ENCODE results near the gene SECISBP2L.

SECISBP2L gene

DNA sequence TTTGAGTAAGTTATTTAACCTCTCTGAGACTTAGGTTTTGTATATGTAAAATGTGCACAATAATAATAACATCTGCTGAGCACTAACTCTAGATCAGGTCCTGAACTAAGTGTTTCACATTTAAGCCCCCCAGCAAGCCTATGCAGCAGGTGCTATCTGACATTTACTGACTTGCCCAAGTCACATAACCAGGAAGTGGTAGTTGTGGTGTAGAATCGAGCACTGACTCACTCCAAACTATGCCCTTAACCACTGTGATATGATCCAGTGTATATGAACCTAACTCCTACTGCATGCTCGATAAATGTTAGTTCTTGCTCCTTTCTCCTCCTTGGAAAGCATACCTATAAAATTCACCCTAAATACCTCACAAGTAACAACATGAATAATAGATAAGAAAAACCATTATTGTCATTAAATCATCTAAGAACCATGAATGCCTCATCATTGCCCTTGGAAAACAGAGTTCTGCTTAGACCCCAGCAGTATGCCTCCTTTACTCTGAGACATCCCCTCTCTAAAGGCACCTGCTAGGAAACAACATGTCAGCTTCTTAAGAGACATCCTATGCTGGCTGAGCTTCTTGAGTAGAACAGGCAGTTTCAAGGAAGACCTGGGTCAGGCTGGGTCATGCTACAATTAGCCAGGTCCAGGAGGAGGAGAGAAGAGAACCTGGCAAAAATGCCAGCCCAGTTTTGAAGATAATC, 79.5 kb downstream of the SECISBP2L start:
- FAIRE-seq (peak; percentile 63), DNase-seq (ENCODE audit: insufficient read length, low spot score) (no peak)

- DNase-seq (ENCODE audit: insufficient read length, low spot score), result no peak
These were observed 80.3 kb downstream of the SECISBP2L start for GRCh38 chr15:48965972-48966371.

DNA sequence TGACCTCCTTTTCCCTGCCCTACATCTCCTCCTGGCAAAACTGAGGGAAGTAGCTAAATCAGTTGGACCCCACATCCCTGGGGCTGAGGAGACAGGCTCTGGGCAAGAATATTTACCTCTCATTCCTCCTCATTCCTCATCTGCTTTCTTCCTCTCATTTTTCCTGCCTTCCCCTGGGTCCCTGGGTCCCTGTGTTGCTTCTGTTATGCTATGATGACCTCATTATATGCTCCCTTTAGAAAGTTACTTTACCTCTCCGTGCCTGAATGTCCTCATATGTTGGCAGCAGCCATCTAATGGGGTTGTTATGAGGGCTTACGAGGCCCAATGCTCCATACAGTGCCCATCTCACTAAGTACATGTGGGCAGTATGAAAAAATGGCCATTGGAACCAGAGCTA, 81.3 kb downstream of the SECISBP2L start:
- DNase-seq (ENCODE audit: insufficient read length, low spot score), result no peak
- no peak for FAIRE-seq

More at GRCh38 chr15:48965972-48966371, 80.3 kb downstream of the SECISBP2L start:
- peak; percentile 73 for FAIRE-seq

- DNase-seq (ENCODE audit: insufficient read length, low spot score), result no peak
- peak; percentile 70 for FAIRE-seq
These were observed 82.6 kb downstream of the SECISBP2L start, which contains the start of gene SHC4 for GRCh38 chr15:48963524-48964113. Gene SHC4, minus strand, starts transcription at chr15:48963919. Its CDS starts 904 bp downstream, at chr15:48963015.

DNA sequence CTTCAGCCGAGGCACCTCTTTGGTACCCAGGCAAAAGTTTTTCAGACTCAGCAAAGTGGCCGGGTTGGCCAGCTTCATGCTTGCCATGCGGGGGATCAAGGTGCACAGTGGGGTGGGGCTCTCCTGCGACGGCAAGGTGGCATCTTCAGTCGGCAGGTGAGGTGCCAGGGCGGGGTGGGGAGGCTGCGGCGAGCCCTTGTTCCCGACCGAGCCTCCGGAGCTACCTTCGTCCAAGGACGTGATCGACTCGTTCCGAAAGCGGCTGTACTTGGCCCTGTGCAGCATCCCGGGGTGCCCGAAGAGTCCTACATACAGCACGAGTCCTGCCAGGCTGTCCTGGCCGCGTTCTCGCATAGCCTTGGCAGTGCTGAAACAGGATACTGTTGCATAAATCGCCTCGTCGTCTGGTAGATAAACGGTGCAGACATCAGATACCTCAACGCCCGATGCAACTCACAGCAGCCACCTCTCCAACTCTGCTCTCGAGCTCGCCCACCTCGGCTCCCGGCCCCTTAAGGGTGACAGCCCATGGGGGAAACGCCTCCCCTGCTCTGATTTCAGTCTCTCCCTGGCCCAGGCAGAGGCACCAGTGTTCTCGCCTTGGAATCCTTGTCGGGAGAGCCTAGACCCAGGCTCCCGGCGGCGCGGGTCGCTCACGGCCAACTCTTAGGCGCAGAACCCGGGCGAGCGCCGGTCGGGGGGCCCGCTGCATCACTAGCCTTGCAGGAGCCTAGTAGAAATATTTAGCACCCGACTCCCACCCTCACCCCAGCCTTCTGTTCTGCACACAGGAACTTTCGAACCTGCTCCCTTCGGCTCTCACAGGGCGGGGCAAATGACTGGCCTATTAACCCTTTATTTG, 83.4 kb downstream of the SECISBP2L start:
- DNase-seq (ENCODE audit: insufficient read length, low spot score) (no peak), FAIRE-seq (no peak)

- DNase-seq (ENCODE audit: insufficient read length, low spot score) (no peak), FAIRE-seq (no peak)
These were observed 90.3 kb downstream of the SECISBP2L start for GRCh38 chr15:48955967-48956366.

GRCh38 chr15:48955370-48955769, 90.9 kb downstream of the SECISBP2L start:
- FAIRE-seq (no peak), DNase-seq (ENCODE audit: insufficient read length, low spot score) (no peak)

DNA sequence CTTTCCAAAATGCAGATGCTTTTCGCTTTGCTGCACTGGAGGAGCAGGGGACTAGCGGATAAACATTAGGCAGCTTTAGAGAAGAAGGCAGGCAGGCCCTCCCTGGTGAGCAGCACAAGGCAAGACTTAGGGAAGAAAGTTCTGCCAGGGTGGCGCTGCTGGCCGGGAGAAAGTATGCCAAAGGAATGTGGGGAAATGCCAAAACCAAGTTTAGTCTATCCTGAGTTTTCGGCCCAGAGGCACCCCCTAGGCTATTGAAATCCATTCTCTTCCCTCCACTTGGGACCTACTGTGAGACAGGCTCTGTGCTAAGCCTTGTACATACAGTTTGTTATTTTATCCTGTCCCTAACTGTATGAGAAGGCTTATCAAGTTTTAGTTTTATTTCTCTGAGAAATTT, 91.7 kb downstream of the SECISBP2L start:
- FAIRE-seq (no peak), DNase-seq (ENCODE audit: insufficient read length, low spot score) (no peak)

DNA sequence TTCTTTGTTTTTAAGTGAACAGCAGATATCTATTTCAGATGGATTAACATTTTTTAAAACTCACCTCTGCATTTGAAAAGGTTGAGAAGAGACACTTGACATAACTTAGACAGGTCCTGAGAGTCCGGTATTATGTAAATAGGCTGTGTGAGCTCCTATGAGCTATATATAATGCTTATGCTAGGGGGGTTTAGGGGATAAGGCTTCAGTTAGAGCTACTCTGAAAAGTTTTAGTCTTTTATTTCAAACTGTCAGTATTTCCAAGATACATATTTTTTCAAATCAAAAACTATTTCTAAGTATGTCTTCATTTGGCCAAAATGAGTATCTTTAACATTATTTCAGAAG, 99.4 kb downstream of the SECISBP2L start:
- DNase-seq (ENCODE audit: insufficient read length, low spot score) (no peak), FAIRE-seq (no peak)

DNA sequence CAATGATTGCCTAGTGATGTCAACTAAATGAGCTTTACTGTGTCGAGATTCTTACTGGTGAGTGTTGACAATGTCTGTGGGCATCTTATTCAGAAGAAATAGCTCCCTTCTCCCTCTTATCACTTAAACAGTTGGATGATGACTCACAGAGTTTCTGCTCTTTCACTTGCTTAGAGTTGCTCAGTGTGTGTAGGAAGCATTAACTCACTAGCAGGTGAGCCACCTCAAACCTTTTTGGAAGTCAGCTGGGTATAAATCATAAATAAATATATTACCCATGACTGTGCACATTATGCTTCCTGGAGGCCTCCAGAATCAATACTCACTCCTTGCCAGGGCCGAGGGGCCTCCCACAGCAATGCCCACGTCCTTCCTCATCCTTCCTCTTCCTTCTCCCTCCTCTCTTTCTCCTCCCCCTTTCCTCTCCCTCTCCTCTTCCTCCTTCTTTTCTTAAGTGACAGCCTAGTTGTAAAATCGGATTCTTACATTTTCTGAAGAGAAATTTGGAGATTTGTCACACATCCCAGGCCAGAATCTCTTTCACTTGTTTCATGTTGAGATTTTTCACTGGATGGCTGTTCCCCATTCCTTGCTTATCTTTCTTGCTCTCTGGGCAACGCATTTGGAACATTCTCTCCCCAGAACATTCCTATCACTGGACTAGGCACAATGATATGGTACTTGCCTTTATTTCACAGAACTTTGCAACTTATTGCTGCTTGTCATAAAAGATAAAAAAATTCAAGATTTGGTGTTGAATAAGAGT, 100.0 kb downstream of the SECISBP2L start:
- DNase-seq (ENCODE audit: insufficient read length, low spot score) (no peak), FAIRE-seq (no peak)

DNA sequence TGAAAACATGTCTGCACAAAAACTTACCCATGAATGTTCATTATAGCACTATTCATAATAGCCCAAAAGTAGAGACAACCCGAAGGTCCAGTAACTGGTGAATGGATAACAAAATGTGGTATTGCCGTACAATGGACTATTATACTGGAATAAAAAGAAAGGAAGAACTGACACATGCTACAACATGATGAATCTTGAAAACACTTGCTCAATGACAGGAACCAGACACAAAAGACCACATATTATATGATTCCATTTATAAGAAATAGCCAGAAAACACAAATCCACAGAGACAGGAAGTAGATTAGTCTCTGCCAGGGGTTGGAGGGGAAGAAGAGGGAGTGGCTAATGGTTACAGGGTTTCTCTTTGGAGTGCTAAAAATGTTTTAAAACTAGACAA, 100.9 kb downstream of the SECISBP2L start:
- no peak for FAIRE-seq
- no peak for DNase-seq (ENCODE audit: insufficient read length, low spot score)

GRCh38 chr15:48941904-48942303, 104.3 kb downstream of the SECISBP2L start:
- FAIRE-seq (no peak), DNase-seq (ENCODE audit: insufficient read length, low spot score) (no peak)

GRCh38 chr15:48940508-48940907, 105.7 kb downstream of the SECISBP2L start:
- FAIRE-seq, result peak; percentile 74
- no peak for DNase-seq (ENCODE audit: insufficient read length, low spot score)

- DNase-seq (ENCODE audit: insufficient read length, low spot score) (no peak), FAIRE-seq (no peak)
These were observed 106.6 kb downstream of the SECISBP2L start for GRCh38 chr15:48939648-48940047.
